Smooth muscle cell (in vitro differentiated cells): ENCODE data around the gene STXBP6. TPM values are rescaled to one million over a fixed set of nuclear protein-coding genes. Genes with fewer than 3 reads are reported as not detected.

Experiments used
- DNase-seq: peaks from one replicate; lab custom pipeline; 2025; ENCODE audit not compliant: unreplicated experiment; lab: John Stamatoyannopoulos, UW
- H2AFZ ChIP-seq: fragments of 200-600 bp; sonication (generic); 2 replicates; pipeline ENCODE4 v1.6.0; 2016; ENCODE audit warnings: antibody characterized with exemption, low read depth, mild to moderate bottlenecking
- H3F3A ChIP-seq: fragments of 200-600 bp; sonication (generic); 2 replicates; pipeline ENCODE4 v1.6.0; 2017; ENCODE audit warnings: antibody characterized with exemption, low read depth
- H3K27ac ChIP-seq: fragments of 200-600 bp; sonication (generic); 2 replicates; pipeline ENCODE4 v1.5.1; 2016; ENCODE audit warnings: low read depth, mild to moderate bottlenecking
- H3K27me3 ChIP-seq: fragments of 200-600 bp; sonication (generic); 2 replicates; pipeline ENCODE4 v1.6.1; 2016; ENCODE audit warnings: low read depth, mild to moderate bottlenecking
- H3K36me3 ChIP-seq: fragments of 200-600 bp; sonication (generic); 2 replicates; pipeline ENCODE4 v1.5.1; 2016; ENCODE audit warnings: low read depth
- H3K4me1 ChIP-seq: fragments of 200-600 bp; sonication (generic); 2 replicates; pipeline ENCODE4 v1.5.1; 2016; ENCODE audit warnings: low read depth
- H3K4me2 ChIP-seq: fragments of 200-600 bp; sonication (generic); 2 replicates; pipeline ENCODE4 v1.6.0; 2016; ENCODE audit warnings: mild to moderate bottlenecking
- H3K4me3 ChIP-seq: fragments of 200-600 bp; sonication (generic); 2 replicates; pipeline ENCODE4 v1.5.1; 2016; ENCODE audit warnings: mild to moderate bottlenecking
- H3K79me2 ChIP-seq: fragments of 200-600 bp; sonication (generic); 2 replicates; pipeline ENCODE4 v1.6.0; 2016; ENCODE audit warnings: low read depth, mild to moderate bottlenecking
- H3K9ac ChIP-seq: fragments of 200-600 bp; sonication (generic); 2 replicates; pipeline ENCODE4 v1.6.0; 2016; ENCODE audit warnings: low read depth
- H3K9me3 ChIP-seq: fragments of 200-600 bp; sonication (generic); replicated peaks from 2 replicates; pipeline ENCODE4 v1.5.1; 2016; ENCODE audit warnings: low read depth
- H4K20me1 ChIP-seq: fragments of 200-600 bp; sonication (generic); 2 replicates; pipeline ENCODE4 v1.6.0; 2016; ENCODE audit warnings: low read depth
- CTCF ChIP-seq: fragments of 200-600 bp; sonication (generic); IDR thresholded peaks from 2 replicates; pipeline ENCODE4 v1.5.1; 2017; ENCODE audit warnings: borderline replicate concordance, mild to moderate bottlenecking, antibody characterized with exemption; ENCODE audit not compliant: insufficient read depth, poor library complexity, severe bottlenecking
- WGBS: methylation state at CpG from one replicate; pipeline ENCODE4 v1.1.7; 2016; ENCODE audit warnings: low lambda C conversion rate; 5-methylcytosine and 5-hydroxymethylcytosine counted together
- polyA plus RNA-seq: library from polyadenylated mRNA; unstranded; fragments of >200 nt; fragmentation: Nextera tagmentation; extraction: Ambion mirVana; gene quantifications from 2 replicates; pipeline ENCODE4 v1.2.1, GENCODE V29; 2016
- total RNA-seq: library from RNA; depleted of rRNA; stranded (reverse); fragments of >200 nt; gene quantifications from 2 replicates; pipeline ENCODE4 v1.2.3, GENCODE V29; 2014

The STXBP6 gene
- total and polyA plus RNA-seq, 2 experiments from 2014 or later: 144 to 170 TPM

- H3K9ac ChIP-seq: no peak overlapping the region
- TF ChIP-seq CTCF: no peak
- H3K36me3 ChIP-seq: peaks cover 14% of the 10 kb centered on the region
- H3K27me3 ChIP-seq: no peaks in the 10 kb centered on the region
- H3K4me1 ChIP-seq: peaks cover 4% of the 10 kb centered on the region
- H3K4me3 ChIP-seq: no peak overlapping the region
- no peak overlapping the region for H3K4me2 ChIP-seq
- peaks cover 3% of the 10 kb centered on the region for H3F3A ChIP-seq
- H3K27ac ChIP-seq: no peak overlapping the region
- 89% methylated on average over 1 of the region's 1 CpG for WGBS
- no peak for DNase-seq
- no peaks in the 10 kb centered on the region for H3K9me3 ChIP-seq
- H4K20me1 ChIP-seq: peaks cover 95% of the 10 kb centered on the region
- H2AFZ ChIP-seq: no peak overlapping the region
- peaks cover 50% of the 10 kb centered on the region for H3K79me2 ChIP-seq
These were observed 192.7 kb downstream of the STXBP6 start for GRCh38 chr14:24857277-24857676.

- Histone ChIP-seq H3F3A (peaks cover 9% of the 10 kb centered on the region), H3K9ac (no peak overlapping the region), H2AFZ (no peak overlapping the region), H3K4me3 (no peak overlapping the region), H3K27ac (no peak overlapping the region), H3K27me3 (no peaks in the 10 kb centered on the region), H4K20me1 (peaks cover 79% of the 10 kb centered on the region), H3K79me2 (peaks cover 28% of the 10 kb centered on the region), H3K36me3 (peaks cover 14% of the 10 kb centered on the region), H3K4me2 (no peak overlapping the region), H3K9me3 (no peaks in the 10 kb centered on the region), H3K4me1 (peaks cover 8% of the 10 kb centered on the region)
- TF ChIP-seq CTCF: no peak
- WGBS: 97% methylated on average over 2 of the region's 2 CpGs
- no peak for DNase-seq
These were observed 196.5 kb downstream of the STXBP6 start for GRCh38 chr14:24853446-24853845.

- DNase-seq: no peak
- Histone ChIP-seq H3K27me3 (no peaks in the 10 kb centered on the region), H2AFZ (no peak overlapping the region), H3K9me3 (no peaks in the 10 kb centered on the region), H3K9ac (no peak overlapping the region), H3F3A (peaks cover 18% of the 10 kb centered on the region), H3K4me2 (no peak overlapping the region), H3K36me3 (peaks cover 14% of the 10 kb centered on the region), H4K20me1 (peaks cover 77% of the 10 kb centered on the region), H3K4me1 (peaks cover 8% of the 10 kb centered on the region), H3K79me2 (peaks cover 24% of the 10 kb centered on the region), H3K27ac (peak overlapping the region; percentile 48), H3K4me3 (no peak overlapping the region)
- WGBS: 87% methylated on average over 6 of the region's 6 CpGs
- TF ChIP-seq CTCF: no peak
These were observed 197.5 kb downstream of the STXBP6 start for GRCh38 chr14:24852312-24853060.

GRCh38 chr14:24851837-24852236, 198.1 kb downstream of the STXBP6 start:
- H4K20me1 ChIP-seq: peaks cover 72% of the 10 kb centered on the region
- no peak overlapping the region for H3K9ac ChIP-seq
- peak overlapping the region; percentile 48 for H3K27ac ChIP-seq
- H3K4me1 ChIP-seq: peaks cover 8% of the 10 kb centered on the region
- H3K4me3 ChIP-seq: no peak overlapping the region
- DNase-seq: no peak
- H3K36me3 ChIP-seq: peaks cover 14% of the 10 kb centered on the region
- H3K9me3 ChIP-seq: no peaks in the 10 kb centered on the region
- no peak overlapping the region for H3K4me2 ChIP-seq
- TF ChIP-seq CTCF: no peak
- peaks cover 19% of the 10 kb centered on the region for H3K79me2 ChIP-seq
- no peak overlapping the region for H2AFZ ChIP-seq
- peaks cover 24% of the 10 kb centered on the region for H3F3A ChIP-seq
- no peaks in the 10 kb centered on the region for H3K27me3 ChIP-seq
